K562 (cell line): ENCODE results near the gene LDLRAD3. TPM values are rescaled to one million over a fixed set of nuclear protein-coding genes. Genes with fewer than 3 reads are reported as not detected.
A peak's percentile ranks its signal among the peaks of the same experiment; 100 is the strongest.

Experiments used
- BACH1 ChIP-seq: fragments of 200-800 bp; sonication (Bioruptor generic); IDR thresholded peaks from 2 replicates; pipeline ENCODE4 v1.6.1; 2016; ENCODE audit warnings: missing genetic modification characterization, missing compliant biosample characterization
- EHMT2 ChIP-seq: fragments of 450-650 bp; IDR thresholded peaks from 2 replicates; pipeline ENCODE4 v1.6.1; 2018; ENCODE audit warnings: antibody characterized with exemption
- FOS ChIP-seq: IDR thresholded peaks from 3 replicates; pipeline ENCODE4 v1.6.1; 2011; ENCODE audit not compliant: insufficient read length; ENCODE audit errors: extremely low read depth
- FOXK1 ChIP-seq: sonication (generic); formaldehyde crosslinking; IDR thresholded peaks from 2 replicates; pipeline ENCODE4 v1.8.0; 2022; ENCODE audit warnings: missing genetic modification reagents, mild to moderate bottlenecking, borderline replicate concordance
- FOXP4 ChIP-seq: sonication (generic); formaldehyde crosslinking; IDR thresholded peaks from 2 replicates; pipeline ENCODE4 v1.8.0; 2022; ENCODE audit warnings: mild to moderate bottlenecking, missing genetic modification reagents, borderline replicate concordance
- GTF2F1 ChIP-seq: IDR thresholded peaks from 2 replicates; pipeline ENCODE4 v1.6.1; 2011; ENCODE audit warnings: low read depth, low read length, improper control_type of control experiment
- HEY1 ChIP-seq: fragments of 250-450 bp; sonication (Bioruptor Pico); IDR thresholded peaks from 2 replicates; pipeline ENCODE4 v1.5.0; 2020; ENCODE audit warnings: mild to moderate bottlenecking, moderate library complexity, borderline replicate concordance
- NR2C1 ChIP-seq, 2 experiments: fragments of 450-650 bp; IDR thresholded peaks; 2 replicates each; pipeline ENCODE4 v1.6.1; 2017; ENCODE audit warnings: mild to moderate bottlenecking in 2 of 2, antibody characterized with exemption in 1 of 2, inconsistent platforms in 1 of 2, missing compliant biosample characterization in 1 of 2, missing genetic modification characterization in 1 of 2
- PRMT5 ChIP-seq: sonication (generic); formaldehyde crosslinking; IDR thresholded peaks from 2 replicates; pipeline ENCODE4 v1.5.0; 2020; ENCODE audit warnings: missing genetic modification reagents
- RBM39 ChIP-seq: fragments of 200-400 bp; formaldehyde crosslinking; optimal IDR thresholded peaks from 2 replicates; pipeline ENCODE3; 2018; ENCODE audit warnings: low read depth, low read length
- SRSF3 ChIP-seq: fragments of 200-400 bp; formaldehyde crosslinking; IDR thresholded peaks from 2 replicates; pipeline ENCODE4 v1.6.1; 2016; ENCODE audit warnings: mild to moderate bottlenecking, low read length, moderate library complexity; ENCODE audit not compliant: insufficient read depth
- SRSF7 ChIP-seq: fragments of 200-400 bp; formaldehyde crosslinking; optimal IDR thresholded peaks from 2 replicates; pipeline ENCODE3; 2017; ENCODE audit warnings: mild to moderate bottlenecking, low read depth, low read length
- YBX1 ChIP-seq: fragments of 450-650 bp; IDR thresholded peaks from 2 replicates; pipeline ENCODE4 v1.7.1; 2016; ENCODE audit warnings: mild to moderate bottlenecking
- ZC3H8 ChIP-seq: fragments of 450-650 bp; IDR thresholded peaks from 2 replicates; pipeline ENCODE4 v1.6.1; 2017
- ZFP1 ChIP-seq: fragments of 450-650 bp; formaldehyde crosslinking; IDR thresholded peaks from 2 replicates; pipeline ENCODE4 v1.4.0; 2020; ENCODE audit warnings: mild to moderate bottlenecking, mixed read lengths
- ZNF277 ChIP-seq: fragments of 250-450 bp; sonication (Bioruptor Pico); IDR thresholded peaks from 2 replicates; pipeline ENCODE4 v1.8.0; 2022; ENCODE audit warnings: inconsistent platforms, mild to moderate bottlenecking, moderate library complexity, borderline replicate concordance
- ZNF408 ChIP-seq: fragments of 250-450 bp; sonication (Bioruptor Pico); IDR thresholded peaks from 2 replicates; pipeline ENCODE4 v1.4.0; 2020; ENCODE audit warnings: low read depth, mild to moderate bottlenecking, moderate library complexity
- ZNF41 ChIP-seq: fragments of 250-450 bp; sonication (Bioruptor Pico); conservative IDR thresholded peaks from 2 replicates; pipeline ENCODE4 v1.4.0; 2020; ENCODE audit warnings: mild to moderate bottlenecking
- ZNF57 ChIP-seq: fragments of 450-650 bp; formaldehyde crosslinking; IDR thresholded peaks from 2 replicates; pipeline ENCODE4 v1.4.0; 2020; ENCODE audit warnings: mild to moderate bottlenecking, moderate library complexity
- polyA plus RNA-seq, 8 experiments: library from polyadenylated mRNA; depleted of rRNA in 4 of 8; stranded (reverse) in 5 of 8; unstranded in 3 of 8; fragments of >200 nt; fragmentation: Nextera tagmentation in 2 of 8; fragmentation: Illumina TruSeq in 1 of 8; extraction: Ambion mirVana in 2 of 8; extraction: Trizol in 1 of 8; gene quantifications; 2 replicates each; pipeline versions ENCODE4 v1.2.1 to v1.2.3, GENCODE V29; 2011 to 2014; ENCODE audit warnings: inconsistent platforms in 1 of 8, missing spikeins in 1 of 8
- total RNA-seq, 7 experiments: library from RNA; depleted of rRNA in 6 of 7; stranded (reverse); fragments of >200 nt in 6 of 7; fragmentation: Illumina TruSeq in 2 of 7; extraction: Trizol in 2 of 7; gene quantifications; 2 replicates each; pipeline versions ENCODE4 v1.2.1 to v1.2.3, GENCODE V29; 2011 to 2021; ENCODE audit warnings: low replicate concordance in 1 of 7
- TF ChIP-seq, protein P1 (sequence below): fragments of 250-450 bp; sonication (Bioruptor Pico); IDR thresholded peaks from 2 replicates; pipeline ENCODE4 v1.4.0; 2020; ENCODE audit warnings: mild to moderate bottlenecking, moderate library complexity, borderline replicate concordance
- TF ChIP-seq, protein P2 (sequence below): fragments of 450-650 bp; IDR thresholded peaks from 2 replicates; pipeline ENCODE4 v1.6.1; 2016

Gene LDLRAD3
- total and polyA plus RNA-seq, 9 of the 15 experiments (the other 6 are each of a cell fraction or from before 2014, with no cell fraction given), result 0.73 to 7.2 (median 3.5) TPM

DNA sequence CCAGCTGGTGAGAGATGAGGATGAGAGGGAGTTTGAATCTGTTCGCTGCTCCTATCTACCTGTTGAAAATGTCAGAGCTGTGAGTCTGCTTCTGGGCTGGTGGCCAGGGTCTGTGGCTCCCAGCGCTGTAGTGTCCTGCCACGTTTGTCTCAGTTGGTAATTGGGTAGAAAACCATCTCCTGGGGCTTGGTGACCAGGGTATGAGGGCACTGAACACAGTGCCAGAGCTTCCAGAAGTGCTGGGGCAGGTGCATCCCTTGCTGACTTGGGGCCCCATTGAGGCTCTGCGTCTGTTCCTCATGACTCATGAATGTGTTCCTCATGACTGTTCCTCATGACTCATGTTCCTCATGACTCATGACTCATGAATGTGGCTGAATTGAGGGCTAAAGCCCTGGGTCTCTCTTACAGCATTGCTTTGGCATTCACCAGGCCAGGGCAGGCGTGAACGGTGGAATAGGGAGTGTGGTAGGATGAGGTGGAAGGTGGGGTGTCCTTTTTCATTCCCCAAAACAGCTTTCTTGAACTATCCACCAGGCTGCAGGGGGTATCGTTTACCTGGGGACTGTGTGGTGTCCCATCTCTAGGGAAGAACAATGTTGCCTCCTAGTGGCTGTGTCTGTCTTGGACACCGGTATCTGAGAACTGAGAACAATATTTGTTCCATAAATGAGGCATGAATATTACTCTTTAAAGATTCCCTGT is 205.8 kb downstream of the LDLRAD3 start (continued):
- TF ChIP-seq YBX1, result no peak
- TF ChIP-seq, protein P1, sequence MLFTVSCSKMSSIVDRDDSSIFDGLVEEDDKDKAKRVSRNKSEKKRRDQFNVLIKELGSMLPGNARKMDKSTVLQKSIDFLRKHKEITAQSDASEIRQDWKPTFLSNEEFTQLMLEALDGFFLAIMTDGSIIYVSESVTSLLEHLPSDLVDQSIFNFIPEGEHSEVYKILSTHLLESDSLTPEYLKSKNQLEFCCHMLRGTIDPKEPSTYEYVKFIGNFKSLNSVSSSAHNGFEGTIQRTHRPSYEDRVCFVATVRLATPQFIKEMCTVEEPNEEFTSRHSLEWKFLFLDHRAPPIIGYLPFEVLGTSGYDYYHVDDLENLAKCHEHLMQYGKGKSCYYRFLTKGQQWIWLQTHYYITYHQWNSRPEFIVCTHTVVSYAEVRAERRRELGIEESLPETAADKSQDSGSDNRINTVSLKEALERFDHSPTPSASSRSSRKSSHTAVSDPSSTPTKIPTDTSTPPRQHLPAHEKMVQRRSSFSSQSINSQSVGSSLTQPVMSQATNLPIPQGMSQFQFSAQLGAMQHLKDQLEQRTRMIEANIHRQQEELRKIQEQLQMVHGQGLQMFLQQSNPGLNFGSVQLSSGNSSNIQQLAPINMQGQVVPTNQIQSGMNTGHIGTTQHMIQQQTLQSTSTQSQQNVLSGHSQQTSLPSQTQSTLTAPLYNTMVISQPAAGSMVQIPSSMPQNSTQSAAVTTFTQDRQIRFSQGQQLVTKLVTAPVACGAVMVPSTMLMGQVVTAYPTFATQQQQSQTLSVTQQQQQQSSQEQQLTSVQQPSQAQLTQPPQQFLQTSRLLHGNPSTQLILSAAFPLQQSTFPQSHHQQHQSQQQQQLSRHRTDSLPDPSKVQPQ (CRISPR knock-in tag), result no peak; the same call in 1 of the 2 replicates
- TF ChIP-seq PRMT5 (CRISPR knock-in tag), result no peak
- no peak for TF ChIP-seq ZFP1 (CRISPR knock-in tag)
- TF ChIP-seq FOS, result peak; percentile 92
- TF ChIP-seq FOXK1 (CRISPR knock-in tag), result no peak
- no peak for TF ChIP-seq ZNF408
- TF ChIP-seq ZNF57 (CRISPR knock-in tag), result no peak
- peak; percentile 94 for TF ChIP-seq BACH1 (tag)
- peak; percentile 41; the same call in 1 of the 2 replicates for TF ChIP-seq ZNF41 (CRISPR knock-in tag)
- no peak for TF ChIP-seq FOXP4 (CRISPR knock-in tag)
- TF ChIP-seq, protein P2, sequence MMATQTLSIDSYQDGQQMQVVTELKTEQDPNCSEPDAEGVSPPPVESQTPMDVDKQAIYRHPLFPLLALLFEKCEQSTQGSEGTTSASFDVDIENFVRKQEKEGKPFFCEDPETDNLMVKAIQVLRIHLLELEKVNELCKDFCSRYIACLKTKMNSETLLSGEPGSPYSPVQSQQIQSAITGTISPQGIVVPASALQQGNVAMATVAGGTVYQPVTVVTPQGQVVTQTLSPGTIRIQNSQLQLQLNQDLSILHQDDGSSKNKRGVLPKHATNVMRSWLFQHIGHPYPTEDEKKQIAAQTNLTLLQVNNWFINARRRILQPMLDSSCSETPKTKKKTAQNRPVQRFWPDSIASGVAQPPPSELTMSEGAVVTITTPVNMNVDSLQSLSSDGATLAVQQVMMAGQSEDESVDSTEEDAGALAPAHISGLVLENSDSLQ, result no peak
- no peak for TF ChIP-seq ZC3H8
- no peak for TF ChIP-seq SRSF3
- peak; percentile 95 for TF ChIP-seq EHMT2
- no peak for TF ChIP-seq GTF2F1
- TF ChIP-seq ZNF277 (CRISPR knock-in tag), result no peak
- TF ChIP-seq HEY1 (CRISPR knock-in tag), result no peak
- no peak for TF ChIP-seq RBM39
- no peak for TF ChIP-seq SRSF7
- TF ChIP-seq NR2C1 (IDR thresholded peaks at IDR 0.05), result no peak
- no peak; the same call in none of the 2 replicates for TF ChIP-seq NR2C1 (tag; IDR thresholded peaks at IDR 0.05)
